Dendritic cell treated with granulocyte-macrophage colony-stimulating factor and Interleukin-4, amounts not matched to agents 40 ng/mL and 50 ng/mL, for 4 days (primary cell): Measurements from ENCODE around the gene PRSS8.
A peak's percentile ranks its signal among the peaks of the same experiment; 100 is the strongest.
"Not testable (repeated sequence)": the region's sequence is repeated elsewhere in the genome, so short reads cannot be mapped to it uniquely, and the experiment has no call there.

Experiments used
- H3K27ac Mint-ChIP-seq: one replicate; pipeline ENCODE4 v1.8.0; 2022; ENCODE audit warnings: mild to moderate bottlenecking, mixed read lengths
- H3K27me3 Mint-ChIP-seq: one replicate; pipeline ENCODE4 v1.8.0; 2022; ENCODE audit warnings: mild to moderate bottlenecking, mixed read lengths
- H3K36me3 Mint-ChIP-seq: one replicate; pipeline ENCODE4 v1.8.0; 2022; ENCODE audit warnings: low read depth, mixed read lengths
- H3K4me1 Mint-ChIP-seq: one replicate; pipeline ENCODE4 v1.8.0; 2022; ENCODE audit warnings: low read depth, mixed read lengths
- H3K4me3 Mint-ChIP-seq: one replicate; pipeline ENCODE4 v1.8.0; 2022; ENCODE audit warnings: mild to moderate bottlenecking, moderate library complexity, mixed read lengths
- H3K9me3 Mint-ChIP-seq: one replicate; pipeline ENCODE4 v1.8.0; 2022; ENCODE audit warnings: mixed read lengths
- intact Hi-C: fragments of 100-400 bp; cut with micrococcal nuclease; formaldehyde crosslinking; loops from one replicate; pipeline ENCODE4 v1.15.0; 2022

The PRSS8 gene

DNA sequence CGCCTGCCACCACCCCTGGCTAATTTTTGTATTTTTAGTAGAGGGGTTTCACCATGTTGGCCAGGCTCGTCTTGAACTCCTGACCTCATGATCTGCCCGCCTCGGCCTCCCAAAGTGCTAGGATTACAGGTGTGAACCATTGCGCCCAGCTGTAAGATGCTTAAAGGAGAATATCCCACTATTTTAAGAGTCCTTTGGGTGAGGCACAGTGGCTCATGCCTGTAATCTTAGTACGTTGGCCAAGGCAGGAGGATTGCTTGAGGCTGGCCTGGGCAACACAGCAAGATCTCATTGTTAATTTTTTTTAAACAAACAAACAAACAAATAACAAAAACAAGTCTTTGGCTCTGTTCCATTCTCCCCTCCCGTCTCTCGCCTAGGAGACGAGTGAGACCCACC is 5.5 kb upstream of the PRSS8 start:
- H3K27ac Mint-ChIP-seq = peak overlapping the region; percentile 89
- peak overlapping the region; percentile 65 for H3K4me3 Mint-ChIP-seq
- peaks cover 61% of the 10 kb centered on the region for H3K4me1 Mint-ChIP-seq
- H3K36me3 Mint-ChIP-seq = peaks cover 44% of the 10 kb centered on the region
- not testable (repeated sequence) for H3K9me3 Mint-ChIP-seq, H3K27me3 Mint-ChIP-seq
- intact Hi-C loops = loop anchor here (5.0 kb wide), 1 partner anchor 34 kb away; the partner anchor contains the start of gene BCKDK

DNA sequence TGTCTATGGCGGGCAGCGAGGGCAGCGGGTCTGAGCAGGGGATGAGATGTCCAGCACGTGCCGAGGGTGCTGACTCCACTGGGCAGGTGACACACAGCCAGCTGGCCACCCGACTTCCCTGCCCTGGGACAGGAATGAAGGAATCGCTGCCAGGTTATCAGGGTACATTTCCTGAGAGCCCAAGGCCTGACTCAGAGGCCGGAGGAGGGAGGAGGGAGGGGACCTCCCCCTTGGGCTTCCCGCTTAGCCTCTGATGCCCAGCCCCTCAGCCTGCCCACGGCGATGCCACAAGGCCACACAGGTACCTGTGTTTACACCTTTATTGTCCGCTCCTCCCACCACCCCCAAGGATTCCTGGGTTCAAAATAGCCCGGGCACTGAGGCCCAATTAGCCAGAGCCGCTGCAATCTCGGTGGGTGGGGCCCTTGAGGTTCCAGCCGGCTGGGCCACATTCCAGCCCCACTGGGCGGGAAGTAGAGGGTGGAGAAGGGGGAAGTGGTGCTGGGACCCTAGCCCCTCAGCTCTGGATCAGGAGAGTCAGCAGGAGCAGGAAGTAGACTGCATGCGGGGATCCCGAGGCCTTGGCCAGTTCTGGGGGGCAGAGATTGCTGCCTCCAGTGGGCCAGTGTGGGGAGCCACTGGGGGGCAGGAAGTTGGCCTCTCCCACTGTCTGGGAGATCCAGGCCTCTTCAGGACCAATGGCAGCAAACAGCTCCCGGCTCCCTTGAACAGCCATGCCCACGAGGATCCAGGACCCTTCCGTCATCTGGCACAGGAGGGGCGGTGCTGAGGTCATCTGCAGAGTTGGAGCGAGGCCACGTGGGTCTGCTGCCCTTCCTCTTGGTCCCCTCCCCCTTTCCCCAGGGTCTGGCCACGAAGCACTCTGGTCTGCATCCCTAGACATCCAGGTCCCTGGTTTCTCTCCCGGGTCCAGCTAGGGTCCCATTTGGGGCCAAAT is 3.4 kb upstream of the PRSS8 start:
- Mint-ChIP-seq H3K4me3 (no peak overlapping the region), H3K9me3 (no peaks in the 10 kb centered on the region), H3K4me1 (peaks cover 71% of the 10 kb centered on the region), H3K27me3 (no peaks in the 10 kb centered on the region), H3K27ac (peak overlapping the region; percentile 48), H3K36me3 (peaks cover 27% of the 10 kb centered on the region)
- intact Hi-C loops = no loop called here

DNA sequence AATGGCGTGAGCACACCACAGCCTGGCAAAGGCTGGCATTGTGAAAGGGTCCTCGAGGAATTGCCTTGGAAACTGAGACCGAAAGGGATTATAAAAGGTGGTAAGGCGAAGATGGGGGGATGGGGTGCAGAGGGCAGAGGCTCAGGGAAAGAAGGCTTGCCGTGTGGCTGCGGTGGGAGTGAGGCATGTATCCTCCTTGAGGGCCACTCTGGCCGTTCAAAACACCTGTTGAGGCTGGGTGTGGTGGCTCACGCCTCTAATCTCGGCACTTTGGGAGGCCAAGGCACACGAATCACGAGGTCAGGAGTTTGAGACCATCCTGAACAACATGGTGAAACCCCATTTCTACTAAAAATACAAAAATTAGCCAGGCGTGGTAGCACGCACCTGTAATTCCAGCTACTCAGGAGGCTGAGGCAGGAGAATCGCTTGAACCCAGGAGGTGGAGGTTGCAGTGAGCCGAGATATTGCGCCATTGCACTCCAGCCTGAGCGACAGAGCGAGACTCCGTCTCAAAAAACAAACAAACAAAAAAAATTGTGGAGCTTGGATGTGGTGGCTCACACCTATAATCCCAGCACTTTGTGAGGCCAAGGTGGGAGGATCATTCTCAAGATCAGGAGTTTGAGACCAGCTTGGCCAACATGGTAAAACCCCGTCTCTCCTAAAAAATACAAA is 1.4 kb upstream of the PRSS8 start:
- H3K27me3 Mint-ChIP-seq, H3K9me3 Mint-ChIP-seq, intact Hi-C loops, H3K4me3 Mint-ChIP-seq: not testable (repeated sequence)
- Mint-ChIP-seq H3K27ac (peak overlapping the region; percentile 48), H3K4me1 (peaks cover 78% of the 10 kb centered on the region), H3K36me3 (peaks cover 38% of the 10 kb centered on the region)

DNA sequence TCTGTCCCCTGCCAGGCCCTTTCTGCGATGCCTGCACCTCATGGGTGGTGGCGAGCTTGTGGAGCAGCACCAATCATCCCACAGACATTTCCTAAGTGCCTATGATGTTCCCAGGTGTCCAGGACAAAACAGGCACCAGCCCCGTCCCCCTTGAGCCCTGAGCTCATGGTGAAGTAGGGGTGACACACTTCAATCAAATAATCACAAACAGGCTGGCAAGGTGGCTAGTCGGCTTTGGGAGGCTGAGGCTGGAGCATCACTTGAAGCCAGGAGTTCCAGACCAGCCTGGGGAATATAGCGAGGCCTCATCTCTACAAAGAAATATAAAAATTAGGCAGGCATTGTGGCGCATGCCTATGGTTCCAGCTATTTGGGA is 748 bp upstream of the PRSS8 start:
- Mint-ChIP-seq H3K4me3 (no peak overlapping the region), H3K27ac (no peak overlapping the region), H3K36me3 (peaks cover 39% of the 10 kb centered on the region), H3K4me1 (peaks cover 78% of the 10 kb centered on the region), H3K9me3 (no peaks in the 10 kb centered on the region), H3K27me3 (no peaks in the 10 kb centered on the region)
- intact Hi-C loops = no loop called here

DNA sequence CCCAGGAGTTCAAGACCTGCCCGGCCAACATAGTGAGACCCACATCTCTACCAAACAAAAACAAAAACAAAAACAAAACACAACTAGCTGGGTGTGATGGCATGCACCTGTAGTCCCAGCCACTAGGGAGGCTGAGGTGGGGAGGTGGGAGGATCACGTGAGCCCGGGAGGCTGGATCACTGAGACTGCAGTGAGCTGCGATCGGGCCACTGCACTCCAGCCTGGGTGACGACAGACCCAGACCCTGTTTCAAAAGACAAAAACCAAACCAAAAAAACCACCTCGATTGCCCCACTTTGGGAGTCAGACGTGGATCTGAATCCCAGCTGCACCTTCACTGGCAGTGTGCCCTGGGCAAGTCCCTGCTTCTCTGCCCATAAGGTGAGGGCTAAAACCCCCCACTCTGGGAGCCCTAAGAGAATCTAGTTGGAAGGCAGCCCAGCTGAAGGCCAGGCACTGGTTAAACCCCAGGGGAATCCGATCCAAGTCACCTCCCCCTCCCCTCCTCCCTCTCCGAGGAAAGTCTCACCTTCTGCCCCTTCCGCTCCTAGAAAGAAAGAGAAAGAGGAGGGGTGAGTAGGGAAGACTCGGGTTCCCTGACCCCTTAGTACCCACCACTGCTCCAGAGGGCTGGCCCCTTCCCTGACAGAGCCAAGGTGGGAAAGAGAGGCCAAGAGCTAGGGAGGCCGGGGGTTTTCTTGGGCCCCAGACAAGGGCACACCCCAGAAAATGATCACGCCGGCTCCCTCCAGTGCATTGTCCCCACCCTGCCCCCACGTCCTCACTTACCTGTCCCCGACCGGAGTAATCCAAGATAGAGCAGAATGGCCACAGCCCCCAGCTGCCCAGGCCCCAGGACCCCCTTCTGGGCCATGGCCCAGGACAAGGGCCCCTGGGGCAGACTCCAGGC is 647 bp downstream of the PRSS8 start:
- intact Hi-C loops = no loop called here
- H3K36me3 Mint-ChIP-seq = peaks cover 38% of the 10 kb centered on the region
- no peak overlapping the region for H3K4me3 Mint-ChIP-seq

DNA sequence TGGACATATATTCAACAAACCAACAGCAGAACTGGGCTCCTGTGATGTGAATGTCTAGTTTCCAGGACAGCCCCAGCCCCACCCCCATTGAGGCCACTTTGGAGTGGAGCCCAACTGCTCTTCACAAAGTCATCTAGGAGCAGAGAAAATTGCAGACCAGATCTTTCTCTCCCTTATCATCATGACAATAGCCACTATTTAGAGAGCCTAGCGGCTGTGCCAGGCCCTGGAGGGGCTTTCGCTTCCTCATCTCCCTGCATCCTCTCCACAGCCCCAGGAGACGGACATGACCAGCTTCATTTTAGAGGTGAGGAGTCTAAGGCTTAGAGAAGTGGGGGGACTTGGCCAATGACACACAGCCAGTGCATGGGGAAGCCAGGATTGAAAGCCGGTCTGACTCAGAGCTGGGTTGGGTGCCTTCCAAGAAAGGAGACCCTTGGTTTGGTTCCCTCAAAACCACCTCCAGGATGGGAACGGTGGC is 1.4 kb downstream of the PRSS8 start:
- H3K36me3 Mint-ChIP-seq = peaks cover 37% of the 10 kb centered on the region
- intact Hi-C loops = no loop called here
- no peaks in the 10 kb centered on the region for H3K9me3 Mint-ChIP-seq
- H3K27me3 Mint-ChIP-seq = no peaks in the 10 kb centered on the region
- H3K27ac Mint-ChIP-seq = peak overlapping the region; percentile 81
- peaks cover 85% of the 10 kb centered on the region for H3K4me1 Mint-ChIP-seq
- H3K4me3 Mint-ChIP-seq = no peak overlapping the region

More for the DNA sequence above, 647 bp downstream of the PRSS8 start:
- H3K27me3 Mint-ChIP-seq = no peaks in the 10 kb centered on the region
- no peaks in the 10 kb centered on the region for H3K9me3 Mint-ChIP-seq
- peaks cover 80% of the 10 kb centered on the region for H3K4me1 Mint-ChIP-seq
- peak overlapping the region; percentile 81 for H3K27ac Mint-ChIP-seq

DNA sequence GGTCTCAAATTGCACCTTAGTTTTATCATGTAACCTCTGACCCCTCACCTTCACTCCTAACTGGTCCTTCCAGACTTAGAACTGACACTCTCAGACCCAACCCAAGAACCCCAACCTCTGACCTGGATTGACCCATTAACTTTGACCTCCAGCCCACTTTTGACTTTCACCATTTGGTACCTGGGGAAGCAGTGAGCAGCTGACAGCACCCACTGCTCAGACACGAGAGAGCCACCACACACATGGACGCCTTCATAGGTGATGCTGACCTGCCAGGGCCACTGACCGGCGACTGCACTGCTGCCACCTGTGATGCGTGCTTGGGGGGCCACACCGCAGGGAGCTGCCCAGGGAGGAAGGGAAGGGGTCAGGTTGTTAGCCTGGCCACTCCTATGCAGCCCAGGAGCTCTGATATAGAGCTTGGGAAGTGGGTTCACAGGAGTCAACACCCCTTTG is 2.5 kb downstream of the PRSS8 start:
- Mint-ChIP-seq H3K4me1 (peaks cover 85% of the 10 kb centered on the region), H3K27me3 (no peaks in the 10 kb centered on the region), H3K4me3 (no peak overlapping the region), H3K27ac (peak overlapping the region; percentile 81), H3K36me3 (peaks cover 38% of the 10 kb centered on the region), H3K9me3 (no peaks in the 10 kb centered on the region)
- intact Hi-C loops = no loop called here

DNA sequence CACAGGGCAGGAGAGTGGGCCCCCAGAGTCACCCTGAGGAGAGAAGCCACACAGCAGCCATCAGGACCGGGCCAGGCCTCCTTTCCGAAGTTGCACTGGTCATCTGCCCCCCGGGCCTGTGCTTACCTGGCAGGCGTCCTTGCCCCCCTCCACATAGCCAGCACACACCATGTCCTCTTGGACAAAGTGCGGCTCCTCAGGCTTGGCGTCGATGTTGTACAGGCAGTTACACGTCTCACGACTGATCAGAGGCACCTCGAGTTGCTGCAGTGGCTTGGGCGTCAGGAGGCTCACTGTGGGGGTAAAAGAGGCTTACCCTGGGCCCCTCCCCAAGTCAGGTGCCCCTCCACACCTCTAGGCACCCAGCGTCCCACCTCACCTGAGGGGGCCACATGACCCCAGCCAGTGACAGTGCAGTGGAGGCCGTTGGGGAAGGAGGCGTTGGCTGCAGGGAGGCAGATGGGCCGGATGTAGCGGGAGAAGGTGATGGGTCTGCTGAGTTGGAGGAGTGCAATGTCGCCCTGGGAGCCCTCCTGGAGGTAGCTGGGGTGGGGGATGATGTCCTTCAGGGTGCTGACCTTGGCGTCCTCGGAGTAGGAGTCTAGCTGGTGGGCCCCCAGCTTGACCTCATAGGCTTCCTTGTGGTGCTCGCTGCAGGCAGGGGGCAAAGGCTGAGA is 3.1 kb downstream of the PRSS8 start:
- Mint-ChIP-seq H3K36me3 (peaks cover 45% of the 10 kb centered on the region), H3K27me3 (no peaks in the 10 kb centered on the region), H3K4me1 (peaks cover 90% of the 10 kb centered on the region), H3K4me3 (no peak overlapping the region), H3K27ac (peak overlapping the region; percentile 94), H3K9me3 (no peaks in the 10 kb centered on the region)
- intact Hi-C loops = no loop called here

DNA sequence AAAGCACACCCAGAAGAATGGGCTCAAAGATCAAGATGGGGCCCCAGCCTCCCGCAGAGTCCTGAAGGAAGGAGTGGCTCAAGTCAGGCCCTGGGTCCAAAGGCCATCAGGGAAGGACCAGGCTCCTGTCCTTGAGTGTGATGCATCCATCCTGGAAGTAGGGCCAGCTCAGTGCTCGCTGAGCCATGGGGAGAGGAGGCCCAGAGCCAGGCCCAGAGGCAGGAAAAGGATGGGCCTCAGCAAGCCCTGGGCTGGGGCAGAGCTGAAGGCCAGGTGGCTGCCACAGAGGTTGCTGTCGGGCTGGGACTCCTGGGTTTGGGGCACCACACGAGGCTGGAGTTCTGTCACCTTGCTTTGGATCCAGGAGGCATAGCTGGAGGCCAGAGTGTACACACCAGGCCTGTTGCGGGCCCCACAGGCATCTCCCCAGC is 3.7 kb downstream of the PRSS8 start:
- intact Hi-C loops = no loop called here
- Mint-ChIP-seq H3K36me3 (peaks cover 51% of the 10 kb centered on the region), H3K27me3 (no peaks in the 10 kb centered on the region), H3K9me3 (no peaks in the 10 kb centered on the region), H3K4me3 (no peak overlapping the region), H3K4me1 (peaks cover 96% of the 10 kb centered on the region), H3K27ac (peak overlapping the region; percentile 94)

DNA sequence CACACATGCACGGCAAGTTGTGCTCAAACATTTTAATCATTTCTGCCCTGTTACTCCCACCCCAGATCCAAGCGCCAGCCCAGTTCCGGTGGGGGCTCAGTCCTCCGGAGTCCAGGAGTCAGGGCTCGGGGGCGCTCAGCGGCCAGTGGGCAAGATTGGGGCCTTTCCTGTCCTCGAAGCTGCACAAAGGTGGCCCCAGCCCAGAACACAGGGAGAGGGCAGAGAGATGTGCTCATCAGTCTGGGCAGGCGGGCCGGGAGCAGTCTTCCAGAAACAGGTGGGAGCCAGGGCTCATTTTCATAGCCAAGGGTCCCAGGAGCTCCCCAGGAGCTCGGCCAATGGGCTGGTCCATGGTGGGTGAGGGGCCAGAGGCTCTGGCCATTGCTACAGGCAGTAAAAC is 4.1 kb downstream of the PRSS8 start:
- H3K4me1 Mint-ChIP-seq = peaks cover 96% of the 10 kb centered on the region
- no peaks in the 10 kb centered on the region for H3K27me3 Mint-ChIP-seq
- intact Hi-C loops = no loop called here
- peaks cover 55% of the 10 kb centered on the region for H3K36me3 Mint-ChIP-seq
- no peak overlapping the region for H3K4me3 Mint-ChIP-seq
- no peaks in the 10 kb centered on the region for H3K9me3 Mint-ChIP-seq
- H3K27ac Mint-ChIP-seq = peak overlapping the region; percentile 94

DNA sequence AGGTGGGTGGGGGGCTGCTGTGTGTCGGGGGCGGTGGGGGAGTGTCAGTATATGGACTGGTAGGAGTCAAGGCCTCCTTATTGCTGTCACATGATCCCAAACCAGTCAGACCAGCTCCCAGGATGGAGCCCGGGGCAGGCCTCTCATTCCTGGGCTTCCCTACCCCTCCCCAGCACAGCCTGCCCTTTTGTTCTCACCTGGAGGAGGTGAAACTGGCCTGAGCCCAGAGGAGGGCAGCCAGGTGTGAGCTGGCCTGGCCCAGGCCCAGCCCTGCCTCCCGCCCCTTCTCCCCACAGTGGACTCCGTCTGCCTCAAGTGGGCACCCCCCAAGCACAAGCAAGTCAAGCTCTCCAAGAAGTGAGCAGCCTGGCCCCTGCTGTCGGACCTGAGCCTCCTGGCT is 4.6 kb downstream of the PRSS8 start:
- H3K4me3 Mint-ChIP-seq = peak overlapping the region; percentile 52
- H3K36me3 Mint-ChIP-seq = peaks cover 60% of the 10 kb centered on the region
- no peaks in the 10 kb centered on the region for H3K9me3 Mint-ChIP-seq
- H3K4me1 Mint-ChIP-seq = peaks cover 99% of the 10 kb centered on the region
- no peaks in the 10 kb centered on the region for H3K27me3 Mint-ChIP-seq
- intact Hi-C loops = no loop called here
- H3K27ac Mint-ChIP-seq = peak overlapping the region; percentile 94

DNA sequence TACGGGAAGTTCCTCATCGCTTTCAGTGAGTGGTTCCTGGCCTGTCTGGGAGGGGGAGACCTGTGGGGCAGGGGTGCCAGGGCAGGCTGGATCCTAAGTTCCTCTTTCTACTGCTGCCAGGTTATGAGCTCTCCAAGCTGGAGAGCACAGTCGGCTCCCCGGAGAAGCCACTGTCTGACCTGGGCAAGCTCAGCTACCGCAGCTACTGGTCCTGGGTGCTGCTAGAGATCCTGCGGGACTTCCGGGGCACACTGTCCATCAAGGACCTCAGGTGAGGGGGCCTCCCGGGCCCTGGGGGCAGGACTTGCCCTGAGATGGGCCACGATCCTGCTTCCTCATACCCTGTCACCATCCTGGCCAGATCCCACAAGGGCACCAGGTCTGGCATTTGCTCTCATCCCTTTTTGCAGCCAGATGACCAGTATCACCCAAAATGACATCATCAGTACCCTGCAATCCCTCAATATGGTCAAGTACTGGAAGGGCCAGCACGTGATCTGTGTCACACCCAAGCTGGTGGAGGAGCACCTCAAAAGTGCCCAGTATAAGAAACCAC is 5.1 kb downstream of the PRSS8 start:
- H3K27me3 Mint-ChIP-seq = no peaks in the 10 kb centered on the region
- intact Hi-C loops = no loop called here

More for the DNA sequence above, 5.1 kb downstream of the PRSS8 start:
- Mint-ChIP-seq H3K27ac (peak overlapping the region; percentile 94), H3K36me3 (peaks cover 65% of the 10 kb centered on the region), H3K9me3 (no peaks in the 10 kb centered on the region), H3K4me3 (peak overlapping the region; percentile 71), H3K4me1 (peaks cover 100% of the 10 kb centered on the region)
